Gastroesophageal sphincter (tissue), 4 donors: Measurements from ENCODE around the gene PRR12. TPM values are rescaled to one million over a fixed set of nuclear protein-coding genes. Genes with fewer than 3 reads are reported as not detected.
"Not testable (repeated sequence)": the region's sequence is repeated elsewhere in the genome, so short reads cannot be mapped to it uniquely, and the experiment has no call there.

Experiments
- ATAC-seq: fragments of 150-250 bp; one replicate; pipeline ENCODE4 v1.9.1; 2016; ENCODE audit warnings: mild to moderate bottlenecking, moderate library complexity
- H3K27ac ChIP-seq, 4 donors: fragments of 200-600 bp; sonication (generic) in 3 of 4; 1 replicate in 3 of 4; 2 replicates in 1 of 4; pipeline ENCODE4 v1.5.1; 2016 to 2019
- H3K27me3 ChIP-seq: fragments of 200-600 bp; sonication (generic); one replicate; pipeline ENCODE4 v1.5.1; 2019
- H3K36me3 ChIP-seq, 2 donors: fragments of 200-600 bp; sonication (generic); one replicate each; pipeline ENCODE4 v1.5.1; 2019; ENCODE audit warnings: control low read depth in 1 of 2
- H3K4me1 ChIP-seq, 3 donors: fragments of 200-600 bp; sonication (generic); 1 replicate in 2 of 3; 2 replicates in 1 of 3; pipeline ENCODE4 v1.5.1; 2016 to 2019; ENCODE audit warnings: control low read depth in 2 of 3
- H3K4me3 ChIP-seq, 2 donors: fragments of 200-600 bp; sonication (generic); one replicate each; pipeline ENCODE4 v1.5.1; 2019; ENCODE audit warnings: mild to moderate bottlenecking in 1 of 2, moderate library complexity in 1 of 2
- H3K9me3 ChIP-seq, 3 donors: fragments of 200-600 bp; sonication (generic); one replicate each; pipeline ENCODE4 v1.5.1; 2017 to 2019; ENCODE audit warnings: control low read depth in 2 of 3
- EP300 ChIP-seq: sonication (generic); formaldehyde crosslinking; IDR thresholded peaks from one replicate; pipeline ENCODE4 v1.6.1; 2017; ENCODE audit warnings: antibody characterized with exemption, mild to moderate bottlenecking
- POLR2A ChIP-seq, 2 donors: fragments of 450-650 bp; IDR thresholded peaks; one replicate each; pipeline ENCODE4 v1.6.1; 2017; ENCODE audit warnings: antibody characterized with exemption in 2 of 2, mild to moderate bottlenecking in 2 of 2, moderate library complexity in 1 of 2
- POLR2AphosphoS5 ChIP-seq: sonication (generic); formaldehyde crosslinking; IDR thresholded peaks from one replicate; pipeline ENCODE4 v1.6.1; 2017; ENCODE audit warnings: antibody characterized with exemption
- WGBS, 2 donors: methylation state at CpG; one replicate each; pipeline ENCODE4 v1.1.5; 2018; ENCODE audit warnings: low coverage in 1 of 2; 5-methylcytosine and 5-hydroxymethylcytosine counted together
- total RNA-seq, 4 donors: library from RNA; depleted of rRNA; stranded (reverse); fragments of >200 nt; gene quantifications; one replicate each; pipeline ENCODE4 v1.1.0, GENCODE V29; 2016
- TF ChIP-seq, protein P1 (sequence below), 4 experiments: fragments of 200-600 bp in 2 of 4; fragments of 450-650 bp in 2 of 4; sonication (generic) in 1 of 4; IDR thresholded peaks; one replicate each; pipeline ENCODE4 v1.5.1; 2017 to 2019; ENCODE audit warnings: antibody characterized with exemption in 4 of 4, mild to moderate bottlenecking in 2 of 4, moderate library complexity in 2 of 4

PRR12 gene
- total RNA-seq, 4 donors from 2014 or later, result 9.3 to 24.1 (median 14.8) TPM

- peak; percentile 42 for ATAC-seq
- TF ChIP-seq EP300, result no peak
- TF ChIP-seq POLR2A (IDR thresholded peaks at IDR 0.05), result no peak
- TF ChIP-seq, protein P1, sequence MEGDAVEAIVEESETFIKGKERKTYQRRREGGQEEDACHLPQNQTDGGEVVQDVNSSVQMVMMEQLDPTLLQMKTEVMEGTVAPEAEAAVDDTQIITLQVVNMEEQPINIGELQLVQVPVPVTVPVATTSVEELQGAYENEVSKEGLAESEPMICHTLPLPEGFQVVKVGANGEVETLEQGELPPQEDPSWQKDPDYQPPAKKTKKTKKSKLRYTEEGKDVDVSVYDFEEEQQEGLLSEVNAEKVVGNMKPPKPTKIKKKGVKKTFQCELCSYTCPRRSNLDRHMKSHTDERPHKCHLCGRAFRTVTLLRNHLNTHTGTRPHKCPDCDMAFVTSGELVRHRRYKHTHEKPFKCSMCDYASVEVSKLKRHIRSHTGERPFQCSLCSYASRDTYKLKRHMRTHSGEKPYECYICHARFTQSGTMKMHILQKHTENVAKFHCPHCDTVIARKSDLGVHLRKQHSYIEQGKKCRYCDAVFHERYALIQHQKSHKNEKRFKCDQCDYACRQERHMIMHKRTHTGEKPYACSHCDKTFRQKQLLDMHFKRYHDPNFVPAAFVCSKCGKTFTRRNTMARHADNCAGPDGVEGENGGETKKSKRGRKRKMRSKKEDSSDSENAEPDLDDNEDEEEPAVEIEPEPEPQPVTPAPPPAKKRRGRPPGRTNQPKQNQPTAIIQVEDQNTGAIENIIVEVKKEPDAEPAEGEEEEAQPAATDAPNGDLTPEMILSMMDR (IDR thresholded peaks at IDR 0.05), result no peak
- TF ChIP-seq POLR2AphosphoS5, result no peak
- no peak overlapping the region for H3K4me3 ChIP-seq
- H3K4me1 ChIP-seq, result peaks cover 0 to 25% (median 8%) of the 10 kb centered on the region in 3 donors
- WGBS, 2 donors, result 76 to 83% methylated on average over 2 to 4 of the region's 19 CpGs
- H3K27me3 ChIP-seq, result no peaks in the 10 kb centered on the region
- H3K27ac ChIP-seq, result no peak overlapping the region
- no peaks in the 10 kb centered on the region for H3K9me3 ChIP-seq
- peaks cover 0 to 88% of the 10 kb centered on the region in 2 donors for H3K36me3 ChIP-seq
These were observed 23.3 kb downstream of the PRR12 start for GRCh38 chr19:49614096-49614833.

GRCh38 chr19:49615861-49616260 is 24.9 kb downstream of the PRR12 start:
- no peak for TF ChIP-seq POLR2AphosphoS5
- no peak for TF ChIP-seq POLR2A (IDR thresholded peaks at IDR 0.05)
- TF ChIP-seq, protein P1 (IDR thresholded peaks at IDR 0.05), result no peak
- TF ChIP-seq EP300, result no peak
- Histone ChIP-seq H3K27ac (no peak overlapping the region), H3K4me3 (no peak overlapping the region), H3K36me3 (peaks cover 0 to 88% of the 10 kb centered on the region in 2 donors), H3K4me1 (peaks cover 0 to 25% (median 8%) of the 10 kb centered on the region in 3 donors), H3K9me3 (no peaks in the 10 kb centered on the region), H3K27me3 (no peaks in the 10 kb centered on the region)
- 97% methylated on average over 13 of the region's 23 CpGs; no CpG with 5 or more reads in 1 of the 2 donors for WGBS, 2 donors
- ATAC-seq, result no peak

DNA sequence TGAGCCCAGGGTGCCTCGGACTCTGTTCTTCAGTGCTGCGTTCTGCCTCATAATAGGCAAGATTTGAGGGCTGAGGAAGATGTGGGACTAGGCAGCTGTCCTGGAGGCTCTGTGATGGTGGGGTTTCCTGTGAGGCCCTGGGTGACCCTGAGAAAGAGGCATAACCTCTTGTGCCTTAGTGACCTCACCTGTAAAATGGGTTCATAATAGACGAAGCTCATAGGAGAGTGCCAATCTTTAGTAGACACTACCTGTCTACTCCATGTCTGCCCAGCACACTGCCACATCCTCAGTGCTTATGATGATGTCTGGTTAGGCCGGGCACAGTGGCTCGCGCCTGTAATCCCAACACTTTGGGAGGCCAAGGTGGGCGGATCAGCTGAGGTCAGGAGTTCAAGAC is 25.6 kb downstream of the PRR12 start:
- 88% methylated on average over 4 of the region's 7 CpGs; no CpG with 5 or more reads in 1 of the 2 donors for WGBS, 2 donors
- TF ChIP-seq, protein P1 (IDR thresholded peaks at IDR 0.05), result no peak
- TF ChIP-seq POLR2A (IDR thresholded peaks at IDR 0.05) (no peak), POLR2AphosphoS5 (no peak), EP300 (no peak)
- ATAC-seq, result no peak
- Histone ChIP-seq H3K9me3 (no peaks in the 10 kb centered on the region), H3K36me3 (peaks cover 0 to 89% of the 10 kb centered on the region in 2 donors), H3K4me1 (peaks cover 0 to 25% (median 8%) of the 10 kb centered on the region in 3 donors), H3K4me3 (no peak overlapping the region), H3K27me3 (no peaks in the 10 kb centered on the region), H3K27ac (no peak overlapping the region)

- TF ChIP-seq, protein P1 (IDR thresholded peaks at IDR 0.05), result no peak
- TF ChIP-seq EP300 (no peak), POLR2AphosphoS5 (no peak), POLR2A (IDR thresholded peaks at IDR 0.05) (no peak)
- WGBS, 2 donors, result 89 to 90% methylated on average over 4 of the region's 7 CpGs
- ATAC-seq, result no peak
- no peak overlapping the region for H3K27ac ChIP-seq
- no peaks in the 10 kb centered on the region for H3K27me3 ChIP-seq
- no peak overlapping the region for H3K4me3 ChIP-seq
- no peaks in the 10 kb centered on the region for H3K9me3 ChIP-seq
- peaks cover 0 to 25% (median 8%) of the 10 kb centered on the region in 3 donors for H3K4me1 ChIP-seq
- H3K36me3 ChIP-seq, result peaks cover 0 to 93% of the 10 kb centered on the region in 2 donors
These were observed 26.0 kb downstream of the PRR12 start for GRCh38 chr19:49616945-49617344.

DNA sequence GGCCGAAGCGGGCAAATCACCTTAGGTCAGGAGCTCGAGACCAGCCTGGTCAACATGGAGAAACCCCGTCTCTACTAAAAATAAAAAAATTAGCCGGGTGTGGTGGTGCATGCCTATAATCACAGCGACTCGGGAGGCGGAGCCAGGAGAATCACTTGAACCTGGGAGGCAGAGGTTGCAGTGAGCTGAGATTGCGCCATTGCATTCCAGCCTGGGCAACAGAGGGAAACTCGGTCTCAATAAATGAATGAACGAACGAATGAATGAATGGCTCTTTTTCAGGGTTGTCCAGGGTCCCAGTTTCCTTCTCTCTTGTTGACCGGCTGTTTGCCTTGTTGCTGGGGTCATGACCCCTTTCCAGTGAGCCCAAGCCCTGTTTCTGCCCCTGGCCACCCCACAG is 26.9 kb downstream of the PRR12 start:
- not testable (repeated sequence) for H3K4me3 ChIP-seq, H3K9me3 ChIP-seq, H3K27me3 ChIP-seq, ATAC-seq, H3K27ac ChIP-seq
- peaks cover 0 to 17% (median 8%) of the 10 kb centered on the region in 3 donors for H3K4me1 ChIP-seq
- H3K36me3 ChIP-seq, result peaks cover 0 to 94% of the 10 kb centered on the region in 2 donors
- WGBS, 2 donors, result 92 to 96% methylated on average over 5 to 11 of the region's 13 CpGs
